ENCODE measurements around the gene GRAPL. TPM values are rescaled to one million over a fixed set of nuclear protein-coding genes. Genes with fewer than 3 reads are reported as not detected.
"Not testable (repeated sequence)": the region's sequence is repeated elsewhere in the genome, so short reads cannot be mapped to it uniquely, and the experiment has no call there.

GRAPL gene
- total RNA-seq, 1 donor from 2014 or later = not detected

- not testable (repeated sequence) for DNase-seq (ENCODE audit: low read depth)
Observed at GRCh38 chr17:19136138-19136537, 8.7 kb downstream of the GRAPL start.

- not testable (repeated sequence) for DNase-seq (ENCODE audit: low read depth)
Observed at GRCh38 chr17:19136605-19137004, 9.2 kb downstream of the GRAPL start.

- not testable (repeated sequence) for DNase-seq (ENCODE audit: low read depth)
Observed at GRCh38 chr17:19137959-19138358, 10.6 kb downstream of the GRAPL start.

GRCh38 chr17:19141366-19142155 lies 14.2 kb downstream of the GRAPL start:
- not testable (repeated sequence) for DNase-seq (ENCODE audit: low read depth)

GRCh38 chr17:19142419-19142818 lies 15.0 kb downstream of the GRAPL start:
- not testable (repeated sequence) for DNase-seq (ENCODE audit: low read depth)

GRCh38 chr17:19143097-19143777 lies 15.8 kb downstream of the GRAPL start:
- DNase-seq (ENCODE audit: low read depth) = not testable (repeated sequence)

GRCh38 chr17:19144373-19144772 lies 17.0 kb downstream of the GRAPL start:
- not testable (repeated sequence) for DNase-seq (ENCODE audit: low read depth)

- DNase-seq (ENCODE audit: low read depth) = not testable (repeated sequence)
Observed at GRCh38 chr17:19145471-19145870, 18.1 kb downstream of the GRAPL start.

- DNase-seq (ENCODE audit: low read depth) = not testable (repeated sequence)
Observed at GRCh38 chr17:19150678-19151615, 23.6 kb downstream of the GRAPL start.

- not testable (repeated sequence) for DNase-seq (ENCODE audit: low read depth)
Observed at GRCh38 chr17:19157628-19158027, 30.2 kb downstream of the GRAPL start.

- not testable (repeated sequence) for DNase-seq (ENCODE audit: low read depth)
Observed at GRCh38 chr17:19158478-19158877, 31.1 kb downstream of the GRAPL start.

- DNase-seq (ENCODE audit: low read depth) = not testable (repeated sequence)
Observed at GRCh38 chr17:19158938-19159337, 31.5 kb downstream of the GRAPL start.

GRCh38 chr17:19161308-19162107 lies 34.1 kb downstream of the GRAPL start:
- not testable (repeated sequence) for DNase-seq (ENCODE audit: low read depth)

- DNase-seq (ENCODE audit: low read depth) = not testable (repeated sequence)
Observed at GRCh38 chr17:19162384-19163216, 35.2 kb downstream of the GRAPL start.

- not testable (repeated sequence) for DNase-seq (ENCODE audit: low read depth)
Observed at GRCh38 chr17:19174422-19174821, 47.0 kb downstream of the GRAPL start.

GRCh38 chr17:19175410-19175809 lies 48.0 kb downstream of the GRAPL start:
- DNase-seq (ENCODE audit: low read depth) = not testable (repeated sequence)

GRCh38 chr17:19181040-19181875 lies 53.9 kb downstream of the GRAPL start:
- DNase-seq (ENCODE audit: low read depth) = not testable (repeated sequence)
